Endothelial cell of hepatic sinusoid (primary cell): ENCODE results near the gene ADAM21.
"Not testable (repeated sequence)": the region's sequence is repeated elsewhere in the genome, so short reads cannot be mapped to it uniquely, and the experiment has no call there.

Experiments
- in situ Hi-C: cut with HindIII; loops from 2 replicates; pipeline ENCODE4 v1.10.0; 2017; ENCODE audit warnings: low sequenced_read_pairs

Gene ADAM21

DNA sequence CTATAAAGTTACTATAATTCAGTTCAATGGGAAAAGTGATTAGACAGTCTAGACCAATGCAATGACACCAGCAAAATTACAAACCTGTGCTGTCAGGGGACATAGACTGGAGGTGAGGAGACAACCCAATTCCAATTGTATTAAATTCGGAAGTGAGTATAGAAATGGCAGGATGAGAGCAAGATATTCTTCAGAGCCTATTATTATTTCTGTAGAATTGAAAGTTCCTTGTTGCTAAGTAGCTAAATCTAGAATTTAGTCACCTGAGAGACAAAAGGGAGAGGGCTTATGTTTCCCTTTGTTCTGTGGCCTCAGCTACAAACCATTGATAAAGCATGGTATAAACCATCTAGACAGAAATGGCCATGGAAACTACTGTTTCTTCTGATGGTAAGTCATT, at the start of gene ADAM21:
Gene ADAM21, plus strand, starts transcription at position 301 of the 400 bp plus-strand sequence. CDS start 5,326 bp downstream, outside the sequence.
- in situ Hi-C loops: no loop called here

DNA sequence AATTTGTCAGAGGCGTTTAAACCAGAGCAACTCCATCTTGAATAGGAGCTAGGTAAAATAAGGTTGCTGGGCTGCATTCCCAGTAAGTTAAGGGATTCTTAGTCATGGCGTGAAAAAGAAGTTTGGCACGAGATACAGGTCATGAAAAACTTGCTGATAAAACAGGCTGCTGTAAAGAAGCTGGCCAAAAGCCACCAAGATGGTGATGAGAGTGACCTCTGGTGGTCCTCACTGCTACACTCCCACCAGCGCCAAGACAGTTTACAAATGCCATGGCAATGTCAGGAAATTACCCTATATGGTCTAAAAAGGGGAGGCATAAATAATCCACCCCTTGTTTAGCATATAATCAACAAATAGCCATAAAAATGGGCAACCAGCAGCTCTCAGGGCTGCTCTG, 48.6 kb upstream of the ADAM21 start:
- in situ Hi-C loops: not testable (repeated sequence)

DNA sequence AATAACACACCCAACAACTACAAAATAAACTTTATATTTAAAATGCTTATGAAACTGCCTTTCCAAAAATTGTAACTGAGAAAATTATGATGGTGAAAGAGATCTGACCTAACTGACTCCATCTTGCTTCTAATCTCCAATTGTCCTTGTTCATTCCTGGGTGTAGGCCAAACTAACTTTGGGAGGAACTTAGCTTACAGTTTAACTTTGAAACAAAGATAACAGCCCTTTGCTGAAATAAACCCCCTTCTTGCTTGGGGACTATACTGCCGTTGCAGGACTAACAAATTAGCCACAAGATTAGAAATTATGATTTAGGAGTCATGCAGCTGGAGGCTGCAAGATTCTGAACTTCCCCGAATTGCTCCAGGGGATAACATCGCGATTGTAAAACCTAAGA, 45.8 kb upstream of the ADAM21 start:
- in situ Hi-C loops: not testable (repeated sequence)

DNA sequence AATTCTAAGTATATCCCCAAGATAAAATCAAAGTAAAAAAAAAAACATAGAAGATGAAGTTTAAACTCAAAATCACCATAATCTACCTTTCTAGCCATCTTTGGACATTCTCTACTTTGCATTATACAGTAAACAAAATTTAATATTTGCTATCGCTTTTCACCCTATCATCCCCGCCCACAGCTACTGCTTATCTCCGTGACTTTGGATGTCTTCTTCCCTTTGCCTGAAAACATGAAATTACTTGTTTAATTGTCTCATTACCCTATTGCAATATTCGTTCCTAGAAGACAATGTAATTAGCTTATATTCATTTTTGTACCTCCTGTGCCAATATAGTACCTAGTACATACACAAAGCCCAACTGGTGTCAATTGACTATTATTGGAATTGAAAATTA, 44.4 kb upstream of the ADAM21 start:
- in situ Hi-C loops: no loop called here

DNA sequence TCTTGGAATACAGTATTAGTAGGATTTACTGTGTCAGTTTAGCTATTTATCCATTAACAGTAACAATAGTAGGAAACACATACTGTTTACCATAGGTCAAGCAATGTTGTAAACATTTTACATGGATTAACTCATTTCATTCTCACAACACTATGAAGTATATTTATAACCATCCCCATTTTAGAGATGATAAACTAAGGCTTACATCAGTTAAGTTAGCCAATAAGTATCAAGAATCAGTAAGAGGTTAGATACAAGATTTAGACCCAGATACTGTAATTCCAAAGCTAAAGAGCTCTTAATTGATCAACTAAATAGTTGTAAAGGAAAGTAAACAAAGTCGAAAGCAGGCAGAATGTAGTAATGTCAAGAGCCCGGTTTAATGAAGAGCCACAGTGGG, 36.2 kb upstream of the ADAM21 start:
- in situ Hi-C loops: no loop called here

DNA sequence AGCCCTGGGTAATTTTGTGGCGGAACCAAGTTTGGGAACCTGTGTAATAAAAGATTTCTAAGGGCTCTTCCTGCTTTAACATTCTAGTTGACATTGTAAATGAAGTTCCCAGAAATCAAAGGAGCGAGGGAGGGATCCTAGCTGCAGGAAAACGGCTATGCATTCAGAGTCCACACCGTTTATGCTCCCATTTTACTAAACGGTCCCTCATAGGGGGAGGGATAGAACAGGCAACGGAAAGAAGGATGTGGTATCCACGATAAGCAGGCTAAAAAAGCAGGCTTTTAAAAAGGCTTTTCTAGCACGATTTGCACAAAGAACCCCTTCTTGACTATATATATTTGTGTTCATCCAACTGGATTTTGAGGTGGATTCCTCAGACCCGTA, 35.6 kb upstream of the ADAM21 start:
- in situ Hi-C loops: no loop called here

DNA sequence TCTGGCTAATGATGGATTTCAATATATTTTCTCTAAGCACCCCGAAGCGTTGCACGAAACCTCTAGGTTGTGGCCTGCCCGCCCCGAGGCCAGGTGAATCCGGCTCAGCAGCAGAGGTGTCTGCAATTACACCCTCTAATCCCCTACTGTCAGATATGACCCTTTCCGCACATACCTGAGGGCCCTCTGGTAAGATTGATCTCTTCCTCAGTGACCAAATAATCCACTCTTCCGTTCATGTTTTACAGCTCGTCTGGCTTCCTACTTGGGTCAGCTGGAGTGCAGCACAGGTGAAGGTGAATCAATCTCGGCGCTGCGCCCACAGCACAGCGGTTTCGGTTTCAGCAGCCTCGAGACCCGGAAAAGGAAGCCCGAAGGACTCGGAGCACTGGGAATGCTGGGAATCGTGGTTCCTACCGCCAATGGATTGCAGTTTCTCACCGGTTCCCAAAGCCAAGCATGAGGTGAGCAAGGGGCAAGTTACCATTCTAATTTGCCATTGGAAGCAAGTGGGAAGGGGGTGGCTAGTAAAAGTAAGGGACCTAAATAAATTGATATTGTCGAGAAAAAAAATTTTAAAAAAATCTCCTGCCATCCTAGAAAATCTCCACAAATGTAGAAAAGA, 35.1 kb upstream of the ADAM21 start, which contains the start of gene SYNJ2BP:
Gene SYNJ2BP, minus strand, starts transcription at position 366 of the 625 bp plus-strand sequence. Its CDS starts 127 bp downstream, at position 239.
- in situ Hi-C loops: no loop called here

DNA sequence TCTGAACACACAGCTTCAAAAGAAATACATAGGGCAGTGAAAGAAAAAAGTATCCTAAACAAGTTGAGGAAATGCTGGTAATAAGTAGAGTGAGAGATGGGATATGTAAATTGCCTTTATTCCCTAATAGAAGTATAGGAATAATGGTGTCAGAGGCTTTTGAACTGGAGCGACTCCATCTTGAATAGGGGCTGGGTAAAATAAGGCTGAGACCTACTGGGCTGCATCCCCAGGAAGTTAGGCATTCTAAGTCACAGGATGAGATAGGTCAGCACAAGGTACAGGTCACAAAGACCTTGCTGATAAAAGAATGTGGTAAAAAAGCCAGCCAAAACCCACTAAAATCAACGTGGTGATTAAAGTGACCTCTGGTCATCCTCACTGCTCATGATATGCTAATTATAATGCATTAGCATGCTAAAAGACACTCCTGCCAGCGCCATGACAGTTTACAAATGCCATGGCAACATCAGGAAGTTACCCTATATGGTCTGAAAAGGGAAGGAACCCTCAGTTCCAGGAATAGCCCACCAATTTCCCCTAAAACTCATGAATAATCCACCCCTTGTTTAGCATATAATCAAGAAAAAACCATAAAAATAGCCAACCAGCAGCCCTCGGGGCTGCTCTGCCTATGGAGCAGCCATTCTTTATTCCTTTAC, 32.6 kb upstream of the ADAM21 start:
- in situ Hi-C loops: not testable (repeated sequence)

DNA sequence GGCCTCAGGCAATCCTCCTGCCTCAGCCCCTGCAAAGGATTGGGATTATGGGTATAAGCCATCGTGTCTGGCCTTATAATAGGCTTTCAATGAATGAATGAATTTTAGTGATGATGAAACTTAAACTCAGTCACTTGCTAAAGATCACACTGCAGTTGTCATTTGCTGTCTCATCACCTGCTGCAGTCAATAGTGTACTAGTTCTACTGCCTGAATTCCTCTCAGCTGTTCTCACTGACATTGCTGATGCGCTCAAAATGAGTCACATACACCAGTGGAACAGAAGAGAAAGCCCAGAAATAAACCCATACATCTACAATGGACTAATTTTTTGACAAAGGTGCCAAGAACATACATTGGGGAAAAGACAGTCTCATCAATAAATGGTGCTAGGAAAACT, 29.4 kb upstream of the ADAM21 start:
- in situ Hi-C loops: no loop called here

DNA sequence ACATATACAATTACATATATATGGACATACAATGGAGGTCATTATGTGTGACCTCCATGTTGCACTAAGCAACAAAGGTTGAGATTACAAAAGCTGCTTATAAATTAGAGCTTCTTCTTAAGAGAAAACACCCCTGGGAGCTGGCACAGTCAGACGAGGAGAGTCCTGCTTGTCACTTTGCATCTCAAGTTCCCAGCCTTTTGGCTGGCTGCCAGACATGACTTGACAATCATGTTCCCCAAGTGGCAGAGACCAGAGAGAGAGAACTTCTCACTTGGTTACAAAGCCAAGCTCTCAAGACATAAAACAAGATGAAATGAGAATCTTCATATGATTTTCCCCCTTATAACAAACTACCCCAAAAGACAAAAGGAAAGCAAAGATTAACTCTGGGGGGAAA, 26.6 kb upstream of the ADAM21 start:
- in situ Hi-C loops: no loop called here

DNA sequence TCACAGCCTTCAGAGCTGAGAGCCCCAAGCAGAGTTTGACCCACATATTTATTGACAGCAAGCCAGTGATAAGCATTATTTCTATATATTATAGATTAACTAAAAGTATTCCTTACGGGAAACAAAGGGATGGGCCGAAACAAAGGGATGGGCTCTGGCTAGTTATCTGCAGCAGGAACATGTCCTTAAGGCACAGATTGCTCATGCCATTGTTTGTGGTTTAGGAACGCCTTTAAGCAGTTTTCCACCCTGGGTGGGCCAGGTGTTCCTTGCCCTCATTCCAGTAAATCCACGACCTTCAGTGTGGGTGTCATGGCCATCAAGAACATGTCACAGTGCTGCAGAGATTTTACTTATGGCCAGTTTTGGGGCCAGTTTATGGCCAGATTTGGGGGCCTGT, 25.4 kb upstream of the ADAM21 start:
- in situ Hi-C loops: not testable (repeated sequence)

DNA sequence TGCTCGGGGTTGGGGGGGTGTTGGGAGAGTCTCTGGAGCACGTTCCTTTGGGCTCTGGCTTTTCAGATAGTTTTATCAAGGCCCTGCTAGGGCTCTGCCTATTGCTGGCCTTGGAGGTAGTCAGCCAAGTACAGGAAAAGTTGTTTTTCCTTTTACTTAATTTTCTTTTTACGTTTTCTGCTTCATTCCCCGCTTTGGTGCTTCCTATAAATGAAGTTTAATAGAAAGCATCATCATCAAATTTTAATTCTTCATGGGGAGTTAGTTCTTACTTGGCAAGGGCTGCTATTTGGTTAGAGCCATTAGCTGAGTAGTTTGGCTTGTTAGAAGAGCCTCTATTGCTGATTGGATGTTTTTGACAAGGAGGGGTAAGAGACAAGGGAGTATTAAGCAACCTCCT, 15.1 kb upstream of the ADAM21 start:
- in situ Hi-C loops: no loop called here

DNA sequence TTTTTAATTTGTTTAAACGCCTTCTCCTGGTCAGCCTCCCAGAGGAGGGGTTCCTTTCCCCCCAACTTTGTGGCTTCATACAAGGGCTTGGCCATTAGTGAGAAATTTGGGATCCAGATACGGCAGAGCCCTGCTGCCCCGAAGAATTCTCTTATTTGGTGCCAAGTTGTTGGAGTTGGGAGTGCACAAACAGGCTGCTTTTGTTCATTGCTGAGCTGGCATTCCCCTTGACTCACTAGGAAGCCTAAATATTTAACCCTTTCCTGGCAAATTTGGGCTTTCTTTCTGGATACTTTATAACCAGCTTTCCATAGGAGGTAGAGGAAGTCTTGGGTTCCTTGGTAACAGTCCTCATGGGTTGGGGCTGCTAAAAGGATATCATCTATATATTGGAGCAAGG, 10.3 kb upstream of the ADAM21 start:
- in situ Hi-C loops: no loop called here

DNA sequence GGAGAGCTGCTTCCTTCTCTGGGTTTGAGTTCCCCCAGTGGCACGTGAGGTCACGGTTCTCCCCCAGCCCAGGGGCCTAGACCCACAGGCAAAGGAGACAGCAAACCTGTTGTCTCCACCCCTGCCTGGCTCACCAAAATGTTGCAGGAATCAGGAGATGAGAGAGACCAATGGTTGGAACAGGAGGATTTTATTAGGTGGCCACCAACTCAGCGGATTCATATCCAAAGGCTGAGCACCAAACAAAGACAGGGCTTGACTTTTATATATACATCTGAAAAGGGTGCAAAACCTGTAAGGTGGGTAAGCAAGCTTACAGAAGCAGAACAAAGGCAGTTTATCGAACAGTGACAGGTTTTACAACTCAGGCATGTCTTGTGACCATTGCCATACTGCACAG, 9.2 kb upstream of the ADAM21 start:
- in situ Hi-C loops: no loop called here

DNA sequence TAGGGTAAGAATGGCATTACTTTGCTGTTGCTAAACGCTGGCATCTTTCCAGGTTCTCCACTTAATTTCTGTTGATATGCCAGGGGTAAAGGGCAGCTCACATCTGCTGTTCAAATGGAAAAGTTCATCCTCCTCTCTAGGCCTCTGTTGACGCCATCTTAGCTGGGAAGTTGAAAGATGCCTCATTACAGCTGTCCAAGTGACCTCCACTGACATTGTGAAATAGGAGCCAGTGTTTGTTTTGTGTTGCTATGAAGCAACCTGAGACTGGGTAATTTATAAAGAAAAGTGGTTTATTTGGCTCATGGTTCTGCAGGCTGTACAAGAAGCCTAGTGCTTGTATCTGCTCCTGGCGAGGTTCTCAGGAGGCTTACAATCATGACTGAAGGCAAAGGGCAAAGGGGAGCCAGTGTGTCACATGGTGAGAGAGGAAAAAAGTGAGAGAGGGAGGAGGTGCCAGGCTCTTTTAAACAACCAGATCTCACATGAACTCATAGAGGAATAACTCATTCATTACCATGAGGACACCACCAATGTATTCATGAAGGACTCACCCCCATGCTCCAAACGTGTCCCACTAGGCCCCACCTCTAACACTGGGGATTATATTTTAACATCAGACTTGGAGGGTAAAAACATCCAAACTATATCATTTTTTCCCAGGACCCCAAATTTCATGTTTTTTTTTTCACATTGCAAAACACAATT, 3.2 kb upstream of the ADAM21 start:
- in situ Hi-C loops: no loop called here

DNA sequence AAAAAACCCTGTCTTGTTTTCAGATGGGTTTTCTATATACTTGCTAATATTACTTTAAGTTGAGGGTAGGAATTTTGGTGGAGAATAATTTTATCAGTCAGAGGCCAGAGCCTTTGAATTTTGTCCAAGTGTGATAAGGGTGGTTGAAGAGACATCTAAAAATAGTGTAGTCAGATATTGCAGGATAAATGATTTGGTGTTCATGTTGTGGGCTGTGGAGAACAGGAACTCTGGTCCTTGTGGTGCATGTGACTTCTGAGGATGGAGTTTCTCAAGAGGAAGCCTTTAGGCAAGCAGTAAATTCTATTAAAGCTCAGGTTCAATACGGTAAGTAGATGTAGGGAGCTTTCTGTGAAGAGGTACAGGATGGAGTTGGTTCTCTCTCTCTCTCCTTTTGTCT, 2.8 kb downstream of the ADAM21 start:
- in situ Hi-C loops: no loop called here

DNA sequence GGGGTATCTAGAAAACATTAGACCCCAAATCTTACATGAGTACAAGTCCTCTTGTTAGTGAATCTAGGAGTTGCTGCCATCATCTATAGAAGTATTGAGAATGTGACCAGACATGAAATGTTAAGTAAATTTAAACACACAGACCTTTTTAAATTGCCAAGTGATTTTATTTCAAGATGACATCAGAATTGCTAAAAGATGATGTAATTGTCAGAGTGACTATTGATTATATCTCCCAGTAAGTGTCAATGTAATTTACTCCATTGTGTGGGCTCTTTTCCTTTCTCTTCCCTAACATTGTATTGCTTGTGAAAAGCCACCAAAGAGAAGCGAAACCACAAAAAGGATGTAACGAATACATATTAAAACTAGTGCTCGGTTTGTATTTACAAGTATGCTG, 16.8 kb downstream of the ADAM21 start:
- in situ Hi-C loops: no loop called here

DNA sequence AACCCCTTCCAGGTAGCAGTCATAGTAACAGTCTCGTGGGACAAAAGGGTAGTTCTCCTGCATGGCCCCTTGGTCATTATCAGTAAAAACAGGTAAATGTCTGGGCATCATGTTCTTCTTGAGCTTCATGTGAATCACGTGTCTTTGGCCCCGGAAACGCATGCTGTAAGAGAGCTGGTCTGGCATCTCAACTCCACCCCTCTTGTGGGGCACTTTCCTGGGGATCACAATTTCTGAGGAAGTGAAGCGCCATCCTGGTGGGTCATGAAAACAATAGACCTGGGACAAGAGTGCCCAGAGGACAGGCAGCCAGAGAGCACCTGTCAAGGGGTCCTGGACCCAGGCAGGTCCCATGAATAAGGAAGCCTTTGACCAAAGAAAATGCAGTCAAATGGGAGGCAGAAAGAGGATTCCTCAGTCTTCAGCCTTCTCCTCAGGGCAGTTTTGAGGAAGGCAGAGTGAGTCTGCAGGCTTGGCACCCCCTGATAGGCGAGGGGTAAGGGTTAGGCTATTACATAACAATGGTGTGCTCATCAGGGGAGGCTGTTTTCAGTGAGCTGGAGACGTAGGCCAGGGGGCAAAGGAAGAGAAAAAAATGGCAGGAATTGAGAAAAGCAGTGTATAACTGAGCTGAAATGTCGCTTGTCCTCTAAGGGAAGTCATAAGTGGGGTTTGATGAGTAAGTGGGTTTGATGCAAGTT, 19.0 kb downstream of the ADAM21 start:
- in situ Hi-C loops: not testable (repeated sequence)

DNA sequence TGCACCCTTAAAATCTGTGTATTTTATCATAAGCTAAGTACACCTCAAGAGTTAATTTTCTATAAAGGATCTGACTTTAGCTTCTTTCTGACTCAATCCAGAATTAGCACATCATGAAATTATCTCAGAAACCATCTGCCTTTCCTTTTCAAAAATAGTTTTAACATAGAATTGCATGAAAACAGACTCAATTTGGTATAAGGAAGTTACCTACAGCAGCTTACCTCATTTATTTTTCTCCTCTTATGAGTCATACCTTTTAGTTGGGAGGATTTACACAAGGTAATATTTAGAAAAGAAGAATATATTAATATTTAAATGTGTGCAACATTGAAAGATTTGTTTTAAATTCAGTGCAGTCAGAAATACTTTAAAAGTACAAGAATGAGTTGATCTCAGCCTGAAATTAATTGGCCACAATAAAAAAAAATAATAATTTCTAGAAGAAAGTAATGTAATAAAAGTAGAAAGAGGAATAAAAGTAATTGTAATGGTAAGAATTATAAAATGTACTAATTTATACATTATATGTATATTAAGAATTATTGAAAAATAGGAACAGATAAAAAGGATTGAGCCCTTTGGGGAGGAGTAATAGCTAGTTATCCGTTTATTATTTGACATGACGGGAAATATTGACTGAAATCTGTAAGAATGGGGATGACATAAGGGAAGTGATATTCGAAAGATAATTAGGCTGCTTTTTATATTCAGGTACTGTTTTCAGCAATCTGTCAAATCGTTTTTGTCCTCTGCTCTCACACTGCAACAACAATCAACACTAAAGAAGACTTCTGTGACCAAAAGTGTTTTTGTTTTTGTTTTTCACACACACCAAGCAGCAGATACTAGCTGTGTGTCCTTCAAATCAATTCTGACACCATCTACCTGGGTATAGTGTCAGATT, 20.5 kb downstream of the ADAM21 start:
- in situ Hi-C loops: no loop called here

DNA sequence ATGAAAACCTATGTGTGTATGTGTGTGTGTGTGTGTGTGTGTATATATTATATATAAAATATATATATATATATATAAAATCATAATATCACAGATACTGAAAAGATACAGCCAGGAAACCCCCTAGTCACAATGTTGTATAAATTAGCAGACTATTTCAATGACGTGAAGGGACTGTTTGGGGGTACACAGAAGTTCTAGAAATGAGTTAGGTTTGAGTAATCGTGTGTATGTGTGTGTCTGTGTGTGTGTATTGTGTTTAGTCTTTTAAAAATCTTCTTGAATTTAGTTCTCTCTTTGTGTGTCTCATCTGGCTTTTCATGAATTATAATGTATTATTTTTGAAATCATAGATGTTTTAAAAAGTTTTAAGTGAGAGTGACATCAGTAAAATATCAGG, 21.9 kb downstream of the ADAM21 start:
- in situ Hi-C loops: no loop called here
